Panc1 (cell line): ENCODE data around the gene COL4A4. TPM values are rescaled to one million over a fixed set of nuclear protein-coding genes. Genes with fewer than 3 reads are reported as not detected.

ENCODE experiments used
- ATAC-seq: fragments of 200-7000 bp; cut with Tn5 transposase; 2 replicates; pipeline ENCODE4 v1.9.1; 2020; ENCODE audit warnings: mild to moderate bottlenecking, moderate library complexity
- BruUV-seq: library from RNA; stranded (reverse); fragments of 400-500 nt; replicated peaks from 2 replicates; lab custom pipeline; 2021; lab: Mats Ljungman, UMichigan
- CTCF ChIA-PET: fragments of 300-600 bp; sonication (Branson Sonifier 250); formaldehyde crosslinking; loops from one replicate; lab custom pipeline; 2022; ENCODE audit warnings: antibody characterized with exemption; lab: Charles Lee
- POLR2A ChIA-PET: fragments of 300-600 bp; sonication (Branson Sonifier 250); formaldehyde crosslinking; loops from one replicate; lab custom pipeline; 2022; ENCODE audit warnings: antibody characterized with exemption; lab: Charles Lee
- DNase-seq: peaks from one replicate; pipeline ENCODE4 v3.0.0-alpha.2; 2010; ENCODE audit warnings: low read depth, low spot score
- H3K27ac ChIP-seq: 2 replicates; pipeline ENCODE4 v1.5.1; 2011; ENCODE audit warnings: mild to moderate bottlenecking, low read length, inconsistent platforms
- H3K27me3 ChIP-seq: fragments of 200-500 bp; sonication (Bioruptor generic); 2 replicates; pipeline ENCODE4 v1.6.0; 2014; ENCODE audit warnings: low read length, inconsistent platforms; ENCODE audit not compliant: control insufficient read depth, insufficient read depth
- H3K36me3 ChIP-seq: fragments of 200-500 bp; sonication (Bioruptor generic); 2 replicates; pipeline ENCODE4 v1.5.1; 2014; ENCODE audit warnings: inconsistent platforms, mild to moderate bottlenecking, low read length, moderate library complexity; ENCODE audit not compliant: control insufficient read depth, insufficient read depth
- H3K4me1 ChIP-seq: 2 replicates; pipeline ENCODE4 v1.5.1; 2011; ENCODE audit warnings: inconsistent platforms, mild to moderate bottlenecking, low read length, moderate library complexity; ENCODE audit not compliant: control insufficient read depth, insufficient read depth
- H3K4me3 ChIP-seq, 2 experiments: 2 replicates each; pipeline ENCODE4 v1.5.1; 2011 to 2012; ENCODE audit warnings: low read depth in 2 of 2, low read length in 2 of 2, mild to moderate bottlenecking in 2 of 2, inconsistent platforms in 1 of 2, moderate library complexity in 1 of 2
- H3K9me3 ChIP-seq: fragments of 200-500 bp; sonication (Bioruptor generic); 2 replicates; pipeline ENCODE4 v1.5.1; 2014; ENCODE audit warnings: low read depth, mild to moderate bottlenecking, inconsistent platforms, low read length, moderate library complexity; ENCODE audit not compliant: control insufficient read depth, insufficient read depth
- POLR2AphosphoS5 ChIP-seq: IDR thresholded peaks from 2 replicates; pipeline ENCODE4 v1.6.1; 2012; ENCODE audit warnings: mild to moderate bottlenecking, low read depth, low read length, moderate library complexity
- SIN3A ChIP-seq: IDR thresholded peaks from 2 replicates; pipeline ENCODE4 v1.6.1; 2012; ENCODE audit warnings: low read depth, mild to moderate bottlenecking, low read length, moderate library complexity, borderline replicate concordance; ENCODE audit not compliant: insufficient read depth
- TCF7L2 ChIP-seq: IDR thresholded peaks from 2 replicates; pipeline ENCODE4 v1.6.1; 2011; ENCODE audit warnings: mild to moderate bottlenecking, low read depth, low read length, inconsistent platforms
- in situ Hi-C: cut with HindIII; loops from 2 replicates; pipeline ENCODE4 v1.10.0; 2016; ENCODE audit warnings: low sequenced_read_pairs, low pct_unique_long_range_greater_than_20kb
- intact Hi-C: fragments of 100-400 bp; cut with micrococcal nuclease; formaldehyde crosslinking; loops from one replicate; pipeline ENCODE4 v1.10.0; 2022; ENCODE audit not compliant: unreplicated experiment
- total RNA-seq: library from RNA; stranded (reverse); gene quantifications from one replicate; pipeline ENCODE4 v1.2.1, GENCODE V29; 2021; ENCODE audit not compliant: unreplicated experiment
- TF ChIP-seq, protein P1 (sequence below): fragments of 450-650 bp; IDR thresholded peaks from 2 replicates; pipeline ENCODE4 v1.5.1; 2017; ENCODE audit warnings: mild to moderate bottlenecking
- TF ChIP-seq, protein P2 (sequence below), 2 experiments: IDR thresholded peaks; 2 replicates each; pipeline ENCODE4 v1.6.1; 2011 to 2012; ENCODE audit warnings: low read depth in 2 of 2, control low read depth in 1 of 2, low read length in 1 of 2, mild to moderate bottlenecking in 1 of 2, moderate library complexity in 1 of 2; ENCODE audit not compliant: insufficient read depth in 1 of 2

COL4A4 gene
- total RNA-seq, 1 experiment from 2014 or later: 0.13 TPM

DNA sequence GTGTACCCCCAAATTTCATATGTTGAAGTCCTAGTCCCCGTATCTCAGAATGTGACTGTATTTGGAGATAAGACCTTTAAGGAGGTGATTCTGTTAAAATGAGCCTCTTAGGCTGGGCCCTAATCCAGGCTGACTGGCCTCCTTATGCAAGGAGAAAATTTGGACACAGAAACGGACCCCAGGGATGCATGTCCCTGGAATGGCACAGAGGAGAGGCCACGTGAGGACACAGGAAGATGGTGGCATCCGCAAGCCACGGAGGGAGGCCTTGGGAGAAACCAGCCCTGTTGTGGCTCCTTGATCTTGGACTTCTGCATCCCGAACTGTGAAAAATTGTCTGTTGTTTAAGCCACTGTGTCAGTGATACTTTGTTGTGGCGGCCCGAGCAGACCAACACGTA lies 150.7 kb downstream of the COL4A4 start:
- TF ChIP-seq, protein P1, sequence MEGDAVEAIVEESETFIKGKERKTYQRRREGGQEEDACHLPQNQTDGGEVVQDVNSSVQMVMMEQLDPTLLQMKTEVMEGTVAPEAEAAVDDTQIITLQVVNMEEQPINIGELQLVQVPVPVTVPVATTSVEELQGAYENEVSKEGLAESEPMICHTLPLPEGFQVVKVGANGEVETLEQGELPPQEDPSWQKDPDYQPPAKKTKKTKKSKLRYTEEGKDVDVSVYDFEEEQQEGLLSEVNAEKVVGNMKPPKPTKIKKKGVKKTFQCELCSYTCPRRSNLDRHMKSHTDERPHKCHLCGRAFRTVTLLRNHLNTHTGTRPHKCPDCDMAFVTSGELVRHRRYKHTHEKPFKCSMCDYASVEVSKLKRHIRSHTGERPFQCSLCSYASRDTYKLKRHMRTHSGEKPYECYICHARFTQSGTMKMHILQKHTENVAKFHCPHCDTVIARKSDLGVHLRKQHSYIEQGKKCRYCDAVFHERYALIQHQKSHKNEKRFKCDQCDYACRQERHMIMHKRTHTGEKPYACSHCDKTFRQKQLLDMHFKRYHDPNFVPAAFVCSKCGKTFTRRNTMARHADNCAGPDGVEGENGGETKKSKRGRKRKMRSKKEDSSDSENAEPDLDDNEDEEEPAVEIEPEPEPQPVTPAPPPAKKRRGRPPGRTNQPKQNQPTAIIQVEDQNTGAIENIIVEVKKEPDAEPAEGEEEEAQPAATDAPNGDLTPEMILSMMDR: no peak
- no peak for TF ChIP-seq POLR2AphosphoS5
- TF ChIP-seq, protein P2, sequence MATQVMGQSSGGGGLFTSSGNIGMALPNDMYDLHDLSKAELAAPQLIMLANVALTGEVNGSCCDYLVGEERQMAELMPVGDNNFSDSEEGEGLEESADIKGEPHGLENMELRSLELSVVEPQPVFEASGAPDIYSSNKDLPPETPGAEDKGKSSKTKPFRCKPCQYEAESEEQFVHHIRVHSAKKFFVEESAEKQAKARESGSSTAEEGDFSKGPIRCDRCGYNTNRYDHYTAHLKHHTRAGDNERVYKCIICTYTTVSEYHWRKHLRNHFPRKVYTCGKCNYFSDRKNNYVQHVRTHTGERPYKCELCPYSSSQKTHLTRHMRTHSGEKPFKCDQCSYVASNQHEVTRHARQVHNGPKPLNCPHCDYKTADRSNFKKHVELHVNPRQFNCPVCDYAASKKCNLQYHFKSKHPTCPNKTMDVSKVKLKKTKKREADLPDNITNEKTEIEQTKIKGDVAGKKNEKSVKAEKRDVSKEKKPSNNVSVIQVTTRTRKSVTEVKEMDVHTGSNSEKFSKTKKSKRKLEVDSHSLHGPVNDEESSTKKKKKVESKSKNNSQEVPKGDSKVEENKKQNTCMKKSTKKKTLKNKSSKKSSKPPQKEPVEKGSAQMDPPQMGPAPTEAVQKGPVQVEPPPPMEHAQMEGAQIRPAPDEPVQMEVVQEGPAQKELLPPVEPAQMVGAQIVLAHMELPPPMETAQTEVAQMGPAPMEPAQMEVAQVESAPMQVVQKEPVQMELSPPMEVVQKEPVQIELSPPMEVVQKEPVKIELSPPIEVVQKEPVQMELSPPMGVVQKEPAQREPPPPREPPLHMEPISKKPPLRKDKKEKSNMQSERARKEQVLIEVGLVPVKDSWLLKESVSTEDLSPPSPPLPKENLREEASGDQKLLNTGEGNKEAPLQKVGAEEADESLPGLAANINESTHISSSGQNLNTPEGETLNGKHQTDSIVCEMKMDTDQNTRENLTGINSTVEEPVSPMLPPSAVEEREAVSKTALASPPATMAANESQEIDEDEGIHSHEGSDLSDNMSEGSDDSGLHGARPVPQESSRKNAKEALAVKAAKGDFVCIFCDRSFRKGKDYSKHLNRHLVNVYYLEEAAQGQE (IDR thresholded peaks at IDR 0.05; ENCODE audit: insufficient read depth in 1 of 2, low read depth in 2 of 2, low read length in 1 of 2): no peak
- no peak for TF ChIP-seq TCF7L2
- TF ChIP-seq SIN3A: no peak
- BruUV-seq: no TSS peak
- no peaks in the 10 kb centered on the region for H3K9me3 ChIP-seq
- H3K36me3 ChIP-seq: no peaks in the 10 kb centered on the region
- H3K27me3 ChIP-seq: no peaks in the 10 kb centered on the region
- DNase-seq: no peak
- intact Hi-C loops (no loop called here), in situ Hi-C loops (no loop called here)
- ChIA-PET POLR2A (no interaction called here), CTCF (no interaction called here)
- no peak overlapping the region for H3K4me3 ChIP-seq
- H3K27ac ChIP-seq: no peak overlapping the region
- no peak for ATAC-seq
- no peaks in the 10 kb centered on the region for H3K4me1 ChIP-seq

DNA sequence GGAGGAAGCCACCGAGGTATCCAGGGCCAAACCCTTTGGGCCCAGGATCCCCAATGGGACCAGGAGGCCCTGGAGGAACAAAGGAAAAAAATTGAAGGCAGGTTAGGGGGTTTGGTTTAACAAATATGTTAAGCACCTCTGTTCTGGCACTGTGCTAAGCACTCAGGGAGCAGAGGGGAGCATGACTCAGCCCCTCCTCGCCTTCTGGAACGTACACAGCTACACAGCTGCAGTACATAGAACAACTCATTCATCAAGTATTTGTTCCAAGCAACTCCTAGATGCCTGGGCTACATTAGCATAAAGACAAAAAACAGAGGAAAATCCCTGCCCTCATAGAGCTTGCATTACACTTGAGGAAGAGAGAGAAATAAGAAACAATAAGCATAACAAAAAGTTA lies 153.6 kb downstream of the COL4A4 start:
- no TSS peak for BruUV-seq
- intact Hi-C loops: no loop called here
- ChIA-PET POLR2A (no interaction called here), CTCF (no interaction called here)
- ATAC-seq: no peak
- Histone ChIP-seq H3K4me3 (no peak overlapping the region), H3K4me1 (no peaks in the 10 kb centered on the region), H3K27ac (no peak overlapping the region), H3K9me3 (no peaks in the 10 kb centered on the region), H3K36me3 (no peaks in the 10 kb centered on the region), H3K27me3 (no peaks in the 10 kb centered on the region)
- DNase-seq: no peak
- in situ Hi-C loops: no loop called here
- no peak for TF ChIP-seq SIN3A

DNA sequence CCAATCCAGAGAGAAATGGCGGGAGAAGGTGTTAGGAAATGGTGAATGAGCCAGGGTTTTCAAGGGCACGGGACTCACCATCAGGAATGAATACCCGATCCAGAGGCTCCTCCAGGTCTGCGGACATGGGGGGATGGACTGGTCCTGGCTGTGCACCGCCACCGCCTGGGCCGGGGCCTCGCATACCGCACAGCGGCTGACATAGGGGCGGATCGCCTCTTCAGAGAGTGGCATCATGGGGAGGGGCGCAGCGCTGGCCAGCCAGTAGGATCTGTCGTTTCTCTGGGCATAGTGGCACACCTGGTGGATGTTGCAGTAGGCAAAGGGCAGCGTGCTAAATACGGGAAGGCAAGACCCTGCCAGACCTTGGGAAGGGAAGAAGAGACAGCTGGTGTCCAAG lies 156.1 kb downstream of the COL4A4 start:
- H3K27ac ChIP-seq: no peak overlapping the region
- H3K4me1 ChIP-seq: no peaks in the 10 kb centered on the region
- in situ Hi-C loops: no loop called here
- DNase-seq (no peak), ATAC-seq (no peak)
- no TSS peak for BruUV-seq
- H3K9me3 ChIP-seq: no peaks in the 10 kb centered on the region
- CTCF ChIA-PET: no interaction called here
- H3K4me3 ChIP-seq: no peak overlapping the region
- H3K27me3 ChIP-seq: no peaks in the 10 kb centered on the region
- TF ChIP-seq TCF7L2 (no peak), SIN3A (no peak), POLR2AphosphoS5 (no peak)
- TF ChIP-seq, protein P2 (IDR thresholded peaks at IDR 0.05; ENCODE audit: insufficient read depth in 1 of 2, low read depth in 2 of 2, low read length in 1 of 2): no peak
- TF ChIP-seq, protein P1: no peak
- intact Hi-C loops: no loop called here
- no peaks in the 10 kb centered on the region for H3K36me3 ChIP-seq
- POLR2A ChIA-PET: no interaction called here
